ENCODE measurements around the gene NADK2. TPM values are rescaled to one million over a fixed set of nuclear protein-coding genes. Genes with fewer than 3 reads are reported as not detected.

NADK2 gene
- total and polyA plus RNA-seq, 2 experiments from 2014 or later, result 13.2 to 41.2 TPM

- no peaks in the 10 kb centered on the region for H3K27me3 ChIP-seq (replicated peaks; ENCODE audit: insufficient read depth)
- no peak overlapping the region for H3K27ac ChIP-seq
- TF ChIP-seq EZH2 (IDR thresholded peaks at IDR 0.05; ENCODE audit: insufficient read depth, poor library complexity, severe bottlenecking), result no peak
- TF ChIP-seq EZH2phosphoT487 (IDR thresholded peaks at IDR 0.05; ENCODE audit: insufficient read depth, low read depth), result no peak
- WGBS, 2 experiments (ENCODE audit: low coverage in 1 of 2, low lambda C conversion rate in 2 of 2, missing lambda C conversion rate in 2 of 2), result 88 to 90% methylated on average over 4 of the region's 4 CpGs
- no peak overlapping the region for H3K9ac ChIP-seq
- no peaks in the 10 kb centered on the region for H3F3A ChIP-seq (ENCODE audit: insufficient read depth)
- no peaks in the 10 kb centered on the region; the same call in 1 of the 2 replicates for H4K20me1 ChIP-seq (ENCODE audit: insufficient read depth)
- H3K36me3 ChIP-seq (ENCODE audit: low read depth), result peaks cover 47% of the 10 kb centered on the region
- peaks cover 72% of the 10 kb centered on the region for H3K79me2 ChIP-seq (ENCODE audit: insufficient read depth)
- DNase-seq, result no peak
- H3K4me1 ChIP-seq (ENCODE audit: insufficient read depth), result no peaks in the 10 kb centered on the region
- no peaks in the 10 kb centered on the region for H3K9me2 ChIP-seq (ENCODE audit: insufficient read depth)
- no peak overlapping the region for H2AFZ ChIP-seq
- no peak overlapping the region for H3K4me3 ChIP-seq
- in situ Hi-C loops (cut with MboI), result no loop called here
- no peak overlapping the region for H3K4me2 ChIP-seq (ENCODE audit: unreplicated experiment)
- H3K9me3 ChIP-seq (ENCODE audit: low read depth), result no peaks in the 10 kb centered on the region
These were observed 77.3 kb downstream of the NADK2 start for GRCh38 chr5:36164461-36164860.

- DNase-seq, result no peak
- Histone ChIP-seq H2AFZ (no peak overlapping the region), H3K9me2 (ENCODE audit: insufficient read depth) (no peaks in the 10 kb centered on the region), H3K27me3 (replicated peaks; ENCODE audit: insufficient read depth) (no peaks in the 10 kb centered on the region), H3K4me1 (ENCODE audit: insufficient read depth) (peaks cover 10% of the 10 kb centered on the region), H4K20me1 (ENCODE audit: insufficient read depth) (no peaks in the 10 kb centered on the region; the same call in 1 of the 2 replicates), H3K4me3 (no peak overlapping the region), H3K9me3 (ENCODE audit: low read depth) (no peaks in the 10 kb centered on the region), H3K4me2 (ENCODE audit: unreplicated experiment) (no peak overlapping the region), H3K9ac (no peak overlapping the region), H3K27ac (no peak overlapping the region), H3K36me3 (ENCODE audit: low read depth) (peaks cover 54% of the 10 kb centered on the region), H3K79me2 (ENCODE audit: insufficient read depth) (peaks cover 83% of the 10 kb centered on the region), H3F3A (ENCODE audit: insufficient read depth) (peaks cover 8% of the 10 kb centered on the region; the same call in 1 of the 2 replicates)
- TF ChIP-seq EZH2phosphoT487 (IDR thresholded peaks at IDR 0.05; ENCODE audit: insufficient read depth, low read depth) (no peak), EZH2 (IDR thresholded peaks at IDR 0.05; ENCODE audit: insufficient read depth, poor library complexity, severe bottlenecking) (no peak)
- in situ Hi-C loops (cut with MboI), result no loop called here
- WGBS, 2 experiments (ENCODE audit: low coverage in 1 of 2, low lambda C conversion rate in 2 of 2, missing lambda C conversion rate in 2 of 2), result 86 to 93% methylated on average over 9 of the region's 9 CpGs
These were observed 78.8 kb downstream of the NADK2 start for GRCh38 chr5:36162810-36163486.

- in situ Hi-C loops (cut with MboI), result no loop called here
- H3K4me2 ChIP-seq (ENCODE audit: unreplicated experiment), result no peak overlapping the region
- peaks cover 20% of the 10 kb centered on the region for H3F3A ChIP-seq (ENCODE audit: insufficient read depth)
- H3K9me2 ChIP-seq (ENCODE audit: insufficient read depth), result no peaks in the 10 kb centered on the region
- TF ChIP-seq EZH2 (IDR thresholded peaks at IDR 0.05; ENCODE audit: insufficient read depth, poor library complexity, severe bottlenecking) (no peak), EZH2phosphoT487 (IDR thresholded peaks at IDR 0.05; ENCODE audit: insufficient read depth, low read depth) (no peak)
- H3K4me3 ChIP-seq, result no peak overlapping the region
- 96 to 99% methylated on average over 4 of the region's 4 CpGs for WGBS, 2 experiments (ENCODE audit: low coverage in 1 of 2, low lambda C conversion rate in 2 of 2, missing lambda C conversion rate in 2 of 2)
- H3K9ac ChIP-seq, result no peak overlapping the region
- H3K4me1 ChIP-seq (ENCODE audit: insufficient read depth), result peaks cover 26% of the 10 kb centered on the region
- no peaks in the 10 kb centered on the region; the same call in 1 of the 2 replicates for H4K20me1 ChIP-seq (ENCODE audit: insufficient read depth)
- no peaks in the 10 kb centered on the region for H3K27me3 ChIP-seq (replicated peaks; ENCODE audit: insufficient read depth)
- H3K9me3 ChIP-seq (ENCODE audit: low read depth), result no peaks in the 10 kb centered on the region
- H3K27ac ChIP-seq, result no peak overlapping the region
- peaks cover 39% of the 10 kb centered on the region for H3K36me3 ChIP-seq (ENCODE audit: low read depth)
- H2AFZ ChIP-seq, result no peak overlapping the region
- DNase-seq, result no peak
- peaks cover 89% of the 10 kb centered on the region for H3K79me2 ChIP-seq (ENCODE audit: insufficient read depth)
These were observed 80.4 kb downstream of the NADK2 start for GRCh38 chr5:36161361-36161760.

- WGBS, 2 experiments (ENCODE audit: low coverage in 1 of 2, low lambda C conversion rate in 2 of 2, missing lambda C conversion rate in 2 of 2), result 98 to 100% methylated on average over 3 of the region's 3 CpGs
- Histone ChIP-seq H3K9ac (no peak overlapping the region), H3K4me3 (no peak overlapping the region), H4K20me1 (ENCODE audit: insufficient read depth) (no peaks in the 10 kb centered on the region; the same call in 1 of the 2 replicates), H3K27ac (no peak overlapping the region), H3K4me1 (ENCODE audit: insufficient read depth) (peaks cover 33% of the 10 kb centered on the region), H3K36me3 (ENCODE audit: low read depth) (peaks cover 31% of the 10 kb centered on the region), H3K9me2 (ENCODE audit: insufficient read depth) (no peaks in the 10 kb centered on the region), H2AFZ (no peak overlapping the region), H3F3A (ENCODE audit: insufficient read depth) (peaks cover 27% of the 10 kb centered on the region), H3K9me3 (ENCODE audit: low read depth) (no peaks in the 10 kb centered on the region), H3K27me3 (replicated peaks; ENCODE audit: insufficient read depth) (no peaks in the 10 kb centered on the region), H3K79me2 (ENCODE audit: insufficient read depth) (peaks cover 83% of the 10 kb centered on the region), H3K4me2 (ENCODE audit: unreplicated experiment) (no peak overlapping the region)
- in situ Hi-C loops (cut with MboI), result no loop called here
- TF ChIP-seq EZH2phosphoT487 (IDR thresholded peaks at IDR 0.05; ENCODE audit: insufficient read depth, low read depth) (no peak), EZH2 (IDR thresholded peaks at IDR 0.05; ENCODE audit: insufficient read depth, poor library complexity, severe bottlenecking) (no peak)
- no peak for DNase-seq
These were observed 81.1 kb downstream of the NADK2 start for GRCh38 chr5:36160617-36161016.

All from GM23248 (cell line).